Ishikawa (cell line): ENCODE measurements around the gene AGPAT4.

ENCODE experiments used
- CEBPB ChIP-seq: IDR thresholded peaks from 2 replicates; pipeline ENCODE4 v1.6.1; 2012
- CREB1 ChIP-seq: IDR thresholded peaks from 2 replicates; pipeline ENCODE4 v1.6.1; 2012; ENCODE audit warnings: low read depth
- EGR1 ChIP-seq: IDR thresholded peaks from 2 replicates; pipeline ENCODE4 v1.6.1; 2012
- EP300 ChIP-seq: IDR thresholded peaks from 2 replicates; pipeline ENCODE4 v1.6.1; 2012; ENCODE audit warnings: borderline replicate concordance
- FOXM1 ChIP-seq: IDR thresholded peaks from 2 replicates; pipeline ENCODE4 v1.6.1; 2012; ENCODE audit warnings: low read depth, borderline replicate concordance
- NFIC ChIP-seq: IDR thresholded peaks from 2 replicates; pipeline ENCODE4 v1.6.1; 2012
- RAD21 ChIP-seq: IDR thresholded peaks from 2 replicates; pipeline ENCODE4 v1.6.1; 2012; ENCODE audit warnings: low read depth
- TAF1 ChIP-seq: IDR thresholded peaks from 2 replicates; pipeline ENCODE4 v1.6.1; 2012; ENCODE audit warnings: low read depth, mild to moderate bottlenecking
- TCF12 ChIP-seq: IDR thresholded peaks from 2 replicates; pipeline ENCODE4 v1.6.1; 2012; ENCODE audit warnings: low read depth
- TEAD4 ChIP-seq: IDR thresholded peaks from 2 replicates; pipeline ENCODE4 v1.6.1; 2012
- YY1 ChIP-seq: IDR thresholded peaks from 2 replicates; pipeline ENCODE4 v1.6.1; 2012; ENCODE audit warnings: low read depth
- ZBTB7A ChIP-seq: IDR thresholded peaks from 2 replicates; pipeline ENCODE4 v1.6.1; 2012; ENCODE audit warnings: low read depth
- TF ChIP-seq, protein P1 (sequence below): IDR thresholded peaks from 2 replicates; pipeline ENCODE4 v1.6.1; 2012
- TF ChIP-seq, protein P2 (sequence below): IDR thresholded peaks from 2 replicates; pipeline ENCODE4 v1.6.1; 2012
- TF ChIP-seq, protein P3 (sequence below): IDR thresholded peaks from 2 replicates; pipeline ENCODE4 v1.6.1; 2012; ENCODE audit warnings: low read depth, mild to moderate bottlenecking

The AGPAT4 gene

DNA sequence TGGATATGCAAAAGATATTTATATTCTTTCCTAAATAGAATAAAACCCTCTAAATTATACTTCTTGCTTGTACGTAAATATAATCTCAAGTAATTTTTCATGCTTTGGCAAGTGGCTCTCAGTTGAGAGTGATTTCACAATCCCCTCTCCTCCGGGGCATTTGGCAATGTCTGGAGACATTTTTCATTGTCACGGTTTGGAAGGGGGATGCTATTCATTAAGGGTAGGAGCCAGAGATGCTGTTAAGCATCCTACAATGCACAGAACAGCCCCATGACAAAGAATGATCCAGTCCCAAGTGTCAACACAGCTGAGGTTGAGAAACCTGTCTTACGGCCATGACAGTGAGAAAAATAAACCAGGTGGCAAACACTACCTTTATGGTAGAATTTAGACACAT is 75.7 kb downstream of the AGPAT4 start:
- no peak for TF ChIP-seq TCF12
- no peak for TF ChIP-seq RAD21
- TF ChIP-seq, protein P1, sequence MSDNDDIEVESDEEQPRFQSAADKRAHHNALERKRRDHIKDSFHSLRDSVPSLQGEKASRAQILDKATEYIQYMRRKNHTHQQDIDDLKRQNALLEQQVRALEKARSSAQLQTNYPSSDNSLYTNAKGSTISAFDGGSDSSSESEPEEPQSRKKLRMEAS: no peak
- TF ChIP-seq, protein P2, sequence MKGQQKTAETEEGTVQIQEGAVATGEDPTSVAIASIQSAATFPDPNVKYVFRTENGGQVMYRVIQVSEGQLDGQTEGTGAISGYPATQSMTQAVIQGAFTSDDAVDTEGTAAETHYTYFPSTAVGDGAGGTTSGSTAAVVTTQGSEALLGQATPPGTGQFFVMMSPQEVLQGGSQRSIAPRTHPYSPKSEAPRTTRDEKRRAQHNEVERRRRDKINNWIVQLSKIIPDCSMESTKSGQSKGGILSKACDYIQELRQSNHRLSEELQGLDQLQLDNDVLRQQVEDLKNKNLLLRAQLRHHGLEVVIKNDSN: no peak
- no peak for TF ChIP-seq ZBTB7A
- no peak for TF ChIP-seq CREB1
- TF ChIP-seq CEBPB: no peak
- no peak for TF ChIP-seq TEAD4
- TF ChIP-seq TAF1: no peak
- no peak for TF ChIP-seq NFIC
- no peak for TF ChIP-seq EP300
- no peak for TF ChIP-seq EGR1
- no peak for TF ChIP-seq FOXM1
- TF ChIP-seq YY1: no peak
- TF ChIP-seq, protein P3, sequence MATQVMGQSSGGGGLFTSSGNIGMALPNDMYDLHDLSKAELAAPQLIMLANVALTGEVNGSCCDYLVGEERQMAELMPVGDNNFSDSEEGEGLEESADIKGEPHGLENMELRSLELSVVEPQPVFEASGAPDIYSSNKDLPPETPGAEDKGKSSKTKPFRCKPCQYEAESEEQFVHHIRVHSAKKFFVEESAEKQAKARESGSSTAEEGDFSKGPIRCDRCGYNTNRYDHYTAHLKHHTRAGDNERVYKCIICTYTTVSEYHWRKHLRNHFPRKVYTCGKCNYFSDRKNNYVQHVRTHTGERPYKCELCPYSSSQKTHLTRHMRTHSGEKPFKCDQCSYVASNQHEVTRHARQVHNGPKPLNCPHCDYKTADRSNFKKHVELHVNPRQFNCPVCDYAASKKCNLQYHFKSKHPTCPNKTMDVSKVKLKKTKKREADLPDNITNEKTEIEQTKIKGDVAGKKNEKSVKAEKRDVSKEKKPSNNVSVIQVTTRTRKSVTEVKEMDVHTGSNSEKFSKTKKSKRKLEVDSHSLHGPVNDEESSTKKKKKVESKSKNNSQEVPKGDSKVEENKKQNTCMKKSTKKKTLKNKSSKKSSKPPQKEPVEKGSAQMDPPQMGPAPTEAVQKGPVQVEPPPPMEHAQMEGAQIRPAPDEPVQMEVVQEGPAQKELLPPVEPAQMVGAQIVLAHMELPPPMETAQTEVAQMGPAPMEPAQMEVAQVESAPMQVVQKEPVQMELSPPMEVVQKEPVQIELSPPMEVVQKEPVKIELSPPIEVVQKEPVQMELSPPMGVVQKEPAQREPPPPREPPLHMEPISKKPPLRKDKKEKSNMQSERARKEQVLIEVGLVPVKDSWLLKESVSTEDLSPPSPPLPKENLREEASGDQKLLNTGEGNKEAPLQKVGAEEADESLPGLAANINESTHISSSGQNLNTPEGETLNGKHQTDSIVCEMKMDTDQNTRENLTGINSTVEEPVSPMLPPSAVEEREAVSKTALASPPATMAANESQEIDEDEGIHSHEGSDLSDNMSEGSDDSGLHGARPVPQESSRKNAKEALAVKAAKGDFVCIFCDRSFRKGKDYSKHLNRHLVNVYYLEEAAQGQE: no peak

DNA sequence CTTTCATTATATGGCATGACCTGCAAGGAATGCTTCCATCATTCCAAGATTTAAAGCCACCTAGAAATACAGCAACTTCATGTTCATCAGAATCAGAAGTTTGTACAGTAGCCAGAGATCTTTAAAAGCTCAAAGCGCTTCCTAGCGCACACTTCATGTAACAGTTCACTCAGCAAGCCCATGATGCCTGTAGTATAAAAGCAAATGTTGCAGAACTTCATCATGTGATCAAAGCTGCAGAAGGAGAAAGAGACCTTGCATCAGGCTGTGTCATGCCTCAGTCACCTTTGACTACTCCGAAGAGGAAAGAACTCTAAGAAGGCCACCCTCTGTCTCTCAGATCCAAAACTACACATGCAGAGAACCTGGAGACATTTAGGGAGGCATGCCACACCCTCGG is 78.5 kb downstream of the AGPAT4 start:
- TF ChIP-seq CEBPB (no peak), NFIC (no peak), RAD21 (no peak), YY1 (no peak), TCF12 (no peak), TEAD4 (no peak), EP300 (no peak), EGR1 (no peak), CREB1 (no peak), ZBTB7A (no peak), TAF1 (no peak), FOXM1 (no peak)
- TF ChIP-seq, protein P1: no peak
- TF ChIP-seq, protein P2: no peak
- TF ChIP-seq, protein P3: no peak

- no peak for TF ChIP-seq FOXM1
- no peak for TF ChIP-seq TAF1
- TF ChIP-seq, protein P2: no peak
- no peak for TF ChIP-seq CEBPB
- no peak for TF ChIP-seq CREB1
- TF ChIP-seq YY1: no peak
- no peak for TF ChIP-seq ZBTB7A
- no peak for TF ChIP-seq TCF12
- no peak for TF ChIP-seq EGR1
- TF ChIP-seq EP300: no peak
- TF ChIP-seq, protein P1: no peak
Measured at GRCh38 chr6:161194374-161194773, 79.5 kb downstream of the AGPAT4 start.

GRCh38 chr6:161192636-161193411 is 81.0 kb downstream of the AGPAT4 start:
- TF ChIP-seq TAF1 (no peak), EGR1 (no peak), NFIC (no peak), TEAD4 (no peak), CEBPB (no peak), TCF12 (no peak), FOXM1 (no peak), RAD21 (no peak), CREB1 (no peak), YY1 (no peak), ZBTB7A (no peak)
- TF ChIP-seq, protein P3: no peak
- TF ChIP-seq, protein P1: no peak
- TF ChIP-seq, protein P2: no peak
